GM21390 (cell line): Measurements from ENCODE around the gene ITGA5.
A peak's percentile ranks its signal among the peaks of the same experiment; 100 is the strongest.

ENCODE experiments used
- ATAC-seq: cut with Tn5 transposase; IDR thresholded peaks from one replicate; pipeline ENCODE4 v1.9.1; 2021; ENCODE audit not compliant: unreplicated experiment

ITGA5 gene

GRCh38 chr12:54390176-54390667 lies 28.8 kb downstream of the ITGA5 start:
- no peak for ATAC-seq

DNA sequence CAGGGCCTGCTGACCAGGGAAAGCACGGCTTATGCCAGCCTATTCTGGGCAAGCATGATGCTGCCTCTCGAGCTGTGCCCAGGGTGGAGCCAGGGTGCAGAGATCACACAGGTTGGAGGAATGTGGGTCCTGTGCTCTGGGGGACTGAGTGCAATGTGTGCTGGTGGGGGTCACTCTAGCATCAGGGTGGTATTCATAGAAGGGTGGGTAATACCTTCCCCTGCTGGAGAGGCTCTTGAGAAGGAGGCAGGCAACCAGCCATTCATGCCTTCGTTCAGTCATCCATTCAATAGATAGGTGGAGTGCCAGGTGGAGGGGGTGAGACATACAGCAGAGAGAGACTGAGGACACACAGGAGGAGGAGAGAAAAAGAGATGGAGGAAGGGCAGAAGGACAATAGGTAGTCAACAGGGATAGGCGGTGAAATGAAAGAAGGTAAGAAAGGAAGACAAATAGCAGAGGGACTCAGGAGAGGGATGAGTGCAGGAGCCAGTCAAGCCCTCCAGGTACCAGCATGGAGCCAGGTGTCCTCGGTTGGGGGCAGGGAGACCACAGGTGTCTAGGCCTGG lies 29.4 kb downstream of the ITGA5 start:
- no peak for ATAC-seq

GRCh38 chr12:54389134-54389508 lies 29.9 kb downstream of the ITGA5 start:
- ATAC-seq, result no peak

GRCh38 chr12:54388237-54389133 lies 30.6 kb downstream of the ITGA5 start:
- no peak for ATAC-seq

GRCh38 chr12:54387114-54387467 lies 32.0 kb downstream of the ITGA5 start:
- ATAC-seq, result no peak

GRCh38 chr12:54386403-54387113 lies 32.5 kb downstream of the ITGA5 start:
- no peak for ATAC-seq

DNA sequence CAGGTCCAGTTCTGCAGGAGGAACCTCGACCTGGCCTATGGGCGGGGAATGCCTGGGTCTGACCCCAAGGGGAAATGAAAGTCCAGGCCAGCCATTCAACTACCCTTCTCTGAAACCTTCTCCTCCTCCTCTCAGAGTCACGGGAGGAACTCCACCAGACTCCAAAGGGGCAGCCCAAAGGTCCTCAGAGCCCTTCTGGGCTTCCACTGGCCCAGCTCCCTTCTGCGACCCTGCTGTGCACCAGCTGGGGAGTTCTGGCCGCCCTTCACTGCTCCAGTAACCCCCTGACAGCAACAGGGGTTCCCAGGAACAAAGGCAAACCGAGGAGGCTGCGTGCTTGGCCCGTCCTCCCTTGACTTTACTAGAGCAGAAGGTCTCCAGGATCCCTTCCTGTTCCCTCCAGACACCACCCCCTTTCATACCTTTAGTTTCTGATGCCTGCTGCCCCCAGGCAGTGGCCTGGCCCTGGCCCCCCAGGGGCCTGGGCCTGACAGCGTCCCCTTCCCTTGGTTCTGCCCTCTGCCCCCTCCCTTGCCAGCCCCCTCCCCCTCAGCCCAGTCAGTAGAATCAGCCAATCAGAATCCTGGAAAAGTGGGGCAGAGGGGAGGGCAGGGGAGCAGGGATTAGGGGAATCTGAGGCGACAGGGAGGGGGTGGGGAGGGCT lies 33.7 kb downstream of the ITGA5 start:
- no peak for ATAC-seq

DNA sequence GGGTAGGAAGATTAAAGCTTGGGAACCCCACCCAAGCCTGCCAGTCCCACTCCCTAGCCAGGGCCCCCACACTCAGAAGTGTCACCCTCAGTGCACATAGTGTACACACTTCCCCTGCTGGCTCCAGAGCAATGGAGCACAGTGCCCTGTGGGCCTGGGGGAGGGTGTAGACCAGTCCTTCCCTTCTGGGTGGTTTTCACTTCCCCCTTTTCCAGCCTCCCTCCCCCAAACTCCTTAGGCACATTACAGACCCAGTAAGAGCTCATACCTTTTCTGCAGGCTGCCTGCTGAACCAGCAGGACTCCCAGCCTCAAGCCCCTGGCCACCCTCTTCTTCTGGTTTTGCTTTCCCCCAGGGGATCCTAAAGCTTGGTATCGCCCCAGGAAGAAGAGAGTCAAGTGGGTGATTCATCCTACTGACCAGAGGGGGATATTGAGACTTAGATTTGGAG lies 34.5 kb downstream of the ITGA5 start, which contains the start of gene ZNF385A:
ZNF385A (minus strand) TSS at position 143 of the 451 bp plus-strand sequence. CDS start 219 bp downstream, outside the sequence.
- ATAC-seq, result no peak

DNA sequence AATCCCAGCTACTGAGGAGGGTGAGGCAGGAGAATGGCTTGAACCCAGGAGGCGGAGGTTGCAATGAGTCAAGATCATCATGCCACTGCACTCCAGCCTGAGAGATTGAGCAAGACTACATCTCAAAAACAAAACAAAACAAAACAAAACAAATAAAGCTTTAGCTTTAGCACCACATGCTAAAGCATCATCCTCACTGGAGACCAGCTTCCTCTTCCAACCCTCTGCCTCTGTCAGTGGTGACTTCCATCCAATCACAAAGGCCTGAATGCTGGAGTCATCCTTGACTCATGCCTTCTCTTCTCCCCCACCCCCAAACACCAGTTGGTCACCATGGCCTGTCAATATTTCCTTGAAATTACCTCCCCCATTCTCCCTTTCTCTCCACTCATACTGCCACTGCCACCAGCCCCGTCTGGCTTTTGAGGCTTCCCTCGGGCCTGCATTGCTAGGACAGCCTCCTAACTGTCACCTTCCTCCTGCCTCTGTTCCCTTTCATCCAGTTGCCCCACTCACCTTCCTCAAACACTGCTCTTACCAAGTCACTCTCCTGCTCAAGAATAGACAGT lies 35.9 kb downstream of the ITGA5 start:
- no peak for ATAC-seq

- ATAC-seq, result no peak
These were observed 37.9 kb downstream of the ITGA5 start for GRCh38 chr12:54381136-54381535.

- peak; percentile 81 for ATAC-seq
These were observed 39.5 kb downstream of the ITGA5 start for GRCh38 chr12:54379398-54380201.

GRCh38 chr12:54378796-54379397 lies 40.2 kb downstream of the ITGA5 start:
- ATAC-seq, result no peak

GRCh38 chr12:54377797-54378515 lies 41.1 kb downstream of the ITGA5 start:
- no peak for ATAC-seq

- no peak for ATAC-seq
These were observed 42.1 kb downstream of the ITGA5 start for GRCh38 chr12:54377007-54377406.

DNA sequence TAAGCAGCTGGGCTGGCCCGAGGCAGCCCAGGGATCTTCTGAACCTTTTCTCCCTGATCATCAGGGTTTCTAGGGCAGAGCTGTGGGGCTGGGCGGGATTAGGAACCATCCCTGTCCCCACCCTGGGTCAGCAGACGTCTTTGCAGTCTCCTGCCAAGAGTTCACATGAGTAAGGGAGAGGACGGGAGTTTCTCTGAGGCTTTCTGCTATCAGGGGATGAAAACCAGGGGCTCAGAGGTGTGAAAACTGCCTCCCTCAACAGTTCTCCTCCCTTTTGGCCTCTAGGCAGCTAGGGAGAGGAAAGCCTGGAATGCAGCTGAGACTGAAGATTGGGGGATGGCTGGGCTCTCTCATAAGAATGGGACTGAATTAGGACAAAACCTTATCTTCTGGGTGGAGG lies 42.5 kb downstream of the ITGA5 start:
- no peak for ATAC-seq

DNA sequence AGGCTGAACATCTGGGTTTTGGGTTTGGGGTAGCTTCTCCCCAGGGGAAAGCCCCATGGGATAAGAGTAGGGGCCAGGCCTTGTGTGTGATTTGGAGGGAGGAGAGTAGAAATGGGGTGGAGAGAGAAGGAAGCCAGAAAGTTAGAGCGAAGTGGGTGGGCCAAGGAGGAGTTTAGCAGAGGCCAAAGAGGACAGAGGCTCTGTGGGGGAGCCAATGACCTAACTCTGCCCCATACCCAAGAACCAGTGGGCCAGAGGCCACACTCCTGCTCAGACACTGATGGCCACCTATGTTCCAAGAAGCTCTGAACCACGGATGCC lies 43.8 kb downstream of the ITGA5 start:
- ATAC-seq, result no peak

DNA sequence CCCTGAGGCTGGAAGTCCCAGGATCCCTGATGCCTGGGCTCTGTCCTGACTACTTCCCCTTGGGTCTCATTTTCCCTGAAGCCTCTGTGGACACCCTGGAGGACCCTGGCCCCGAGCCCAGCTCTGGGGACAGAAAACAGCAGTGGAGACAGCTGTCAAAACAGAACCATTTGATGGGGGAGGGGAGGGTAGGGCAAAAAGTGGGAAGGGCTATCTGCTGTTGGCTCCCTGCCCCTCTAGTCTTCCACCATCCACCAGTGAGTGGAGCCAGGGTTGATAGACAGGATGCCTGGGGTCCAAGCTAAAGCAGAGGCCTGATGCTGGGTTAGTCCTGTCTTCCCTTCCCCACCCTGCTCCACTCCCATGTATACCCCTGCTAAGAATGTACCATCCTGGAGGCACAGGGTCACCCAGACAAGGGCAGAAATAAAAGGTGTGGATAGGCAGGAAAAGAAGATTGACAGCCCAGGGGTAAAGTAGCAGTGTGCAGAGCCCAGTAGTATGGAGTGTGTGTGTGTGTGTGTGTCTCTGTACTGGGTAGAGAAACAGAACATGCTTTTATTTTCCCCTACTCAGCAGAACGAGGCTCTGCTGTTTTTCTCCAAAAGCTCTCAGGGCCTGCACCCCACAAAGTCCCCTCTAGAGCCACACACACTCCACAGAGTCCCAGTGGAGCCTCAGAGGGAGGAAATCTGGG lies 44.4 kb downstream of the ITGA5 start:
- no peak for ATAC-seq
